ENCODE measurements around the gene PURB.
"Not testable (repeated sequence)": the region's sequence is repeated elsewhere in the genome, so short reads cannot be mapped to it uniquely, and the experiment has no call there.

Gene PURB

GRCh38 chr7:44880317-44881018 is 4.9 kb downstream of the PURB start:
- Histone ChIP-seq H3K9me3 (ENCODE audit: control insufficient read depth, low read length) (no peaks in the 10 kb centered on the region), H3K4me3 (ENCODE audit: insufficient read depth, low read depth, low read length) (no peak overlapping the region), H3K27ac (ENCODE audit: insufficient read depth, low read depth, low read length, poor library complexity, severe bottlenecking) (no peak overlapping the region), H3K4me1 (ENCODE audit: control insufficient read depth, insufficient read depth, low read length) (peaks cover 28% of the 10 kb centered on the region), H3K36me3 (ENCODE audit: control insufficient read depth, insufficient read depth, low read length) (peaks cover 6% of the 10 kb centered on the region), H3K27me3 (ENCODE audit: control insufficient read depth, insufficient read depth, low read length, poor library complexity, severe bottlenecking) (no peaks in the 10 kb centered on the region)
- WGBS, 2 experiments, result 94 to 96% methylated on average over 4 of the region's 4 CpGs

- WGBS, 2 experiments, result 88 to 89% methylated on average over 4 of the region's 4 CpGs
- no peaks in the 10 kb centered on the region for H3K27me3 ChIP-seq (ENCODE audit: control insufficient read depth, insufficient read depth, low read length, poor library complexity, severe bottlenecking)
- H3K27ac ChIP-seq (ENCODE audit: insufficient read depth, low read depth, low read length, poor library complexity, severe bottlenecking), result no peak overlapping the region
- no peaks in the 10 kb centered on the region for H3K36me3 ChIP-seq (ENCODE audit: control insufficient read depth, insufficient read depth, low read length)
- no peaks in the 10 kb centered on the region for H3K9me3 ChIP-seq (ENCODE audit: control insufficient read depth, low read length)
- no peak overlapping the region for H3K4me3 ChIP-seq (ENCODE audit: insufficient read depth, low read depth, low read length)
- peaks cover 6% of the 10 kb centered on the region for H3K4me1 ChIP-seq (ENCODE audit: control insufficient read depth, insufficient read depth, low read length)
Measured at GRCh38 chr7:44876393-44876792, 8.9 kb downstream of the PURB start.

GRCh38 chr7:44875241-44875640 is 10.1 kb downstream of the PURB start:
- Histone ChIP-seq H3K4me3 (ENCODE audit: insufficient read depth, low read depth, low read length) (no peak overlapping the region), H3K4me1 (ENCODE audit: control insufficient read depth, insufficient read depth, low read length) (no peaks in the 10 kb centered on the region), H3K27ac (ENCODE audit: insufficient read depth, low read depth, low read length, poor library complexity, severe bottlenecking) (no peak overlapping the region), H3K36me3 (ENCODE audit: control insufficient read depth, insufficient read depth, low read length) (no peaks in the 10 kb centered on the region), H3K27me3 (ENCODE audit: control insufficient read depth, insufficient read depth, low read length, poor library complexity, severe bottlenecking) (no peaks in the 10 kb centered on the region), H3K9me3 (ENCODE audit: control insufficient read depth, low read length) (no peaks in the 10 kb centered on the region)
- 96 to 97% methylated on average over 11 of the region's 11 CpGs for WGBS, 2 experiments

GRCh38 chr7:44872787-44873186 is 12.5 kb downstream of the PURB start:
- Histone ChIP-seq H3K36me3 (ENCODE audit: control insufficient read depth, insufficient read depth, low read length) (no peaks in the 10 kb centered on the region), H3K9me3 (ENCODE audit: control insufficient read depth, low read length) (no peaks in the 10 kb centered on the region), H3K4me1 (ENCODE audit: control insufficient read depth, insufficient read depth, low read length) (no peaks in the 10 kb centered on the region), H3K27ac (ENCODE audit: insufficient read depth, low read depth, low read length, poor library complexity, severe bottlenecking) (no peak overlapping the region), H3K27me3 (ENCODE audit: control insufficient read depth, insufficient read depth, low read length, poor library complexity, severe bottlenecking) (no peaks in the 10 kb centered on the region), H3K4me3 (ENCODE audit: insufficient read depth, low read depth, low read length) (no peak overlapping the region)
- WGBS, 2 experiments, result 94 to 100% methylated on average over 1 of the region's 1 CpG

GRCh38 chr7:44871918-44872317 is 13.4 kb downstream of the PURB start:
- 94 to 95% methylated on average over 23 of the region's 23 CpGs for WGBS, 2 experiments
- H3K36me3 ChIP-seq (ENCODE audit: control insufficient read depth, insufficient read depth, low read length); H3K27me3 ChIP-seq (ENCODE audit: control insufficient read depth, insufficient read depth, low read length, poor library complexity, severe bottlenecking): not testable (repeated sequence)

GRCh38 chr7:44870780-44871179 is 14.6 kb downstream of the PURB start:
- H3K36me3 ChIP-seq (ENCODE audit: control insufficient read depth, insufficient read depth, low read length); H3K4me1 ChIP-seq (ENCODE audit: control insufficient read depth, insufficient read depth, low read length); H3K4me3 ChIP-seq (ENCODE audit: insufficient read depth, low read depth, low read length); H3K27ac ChIP-seq (ENCODE audit: insufficient read depth, low read depth, low read length, poor library complexity, severe bottlenecking); H3K27me3 ChIP-seq (ENCODE audit: control insufficient read depth, insufficient read depth, low read length, poor library complexity, severe bottlenecking); H3K9me3 ChIP-seq (ENCODE audit: control insufficient read depth, low read length): not testable (repeated sequence)
- WGBS, 2 experiments, result 90 to 92% methylated on average over 28 of the region's 29 CpGs

More at GRCh38 chr7:44871918-44872317, 13.4 kb downstream of the PURB start:
- not testable (repeated sequence) for H3K4me3 ChIP-seq (ENCODE audit: insufficient read depth, low read depth, low read length); H3K9me3 ChIP-seq (ENCODE audit: control insufficient read depth, low read length); H3K27ac ChIP-seq (ENCODE audit: insufficient read depth, low read depth, low read length, poor library complexity, severe bottlenecking); H3K4me1 ChIP-seq (ENCODE audit: control insufficient read depth, insufficient read depth, low read length)

GRCh38 chr7:44870336-44870735 is 15.0 kb downstream of the PURB start:
- H3K27ac ChIP-seq (ENCODE audit: insufficient read depth, low read depth, low read length, poor library complexity, severe bottlenecking); H3K4me1 ChIP-seq (ENCODE audit: control insufficient read depth, insufficient read depth, low read length); H3K4me3 ChIP-seq (ENCODE audit: insufficient read depth, low read depth, low read length); H3K9me3 ChIP-seq (ENCODE audit: control insufficient read depth, low read length); H3K36me3 ChIP-seq (ENCODE audit: control insufficient read depth, insufficient read depth, low read length); H3K27me3 ChIP-seq (ENCODE audit: control insufficient read depth, insufficient read depth, low read length, poor library complexity, severe bottlenecking): not testable (repeated sequence)
- 89 to 96% methylated on average over 3 of the region's 3 CpGs for WGBS, 2 experiments

GRCh38 chr7:44867073-44867995 is 18.0 kb downstream of the PURB start:
- H3K27ac ChIP-seq (ENCODE audit: insufficient read depth, low read depth, low read length, poor library complexity, severe bottlenecking), result no peak overlapping the region
- no peak overlapping the region for H3K4me3 ChIP-seq (ENCODE audit: insufficient read depth, low read depth, low read length)
- H3K27me3 ChIP-seq (ENCODE audit: control insufficient read depth, insufficient read depth, low read length, poor library complexity, severe bottlenecking), result no peaks in the 10 kb centered on the region
- H3K4me1 ChIP-seq (ENCODE audit: control insufficient read depth, insufficient read depth, low read length), result no peaks in the 10 kb centered on the region
- no peaks in the 10 kb centered on the region for H3K36me3 ChIP-seq (ENCODE audit: control insufficient read depth, insufficient read depth, low read length)
- 74 to 79% methylated on average over 4 of the region's 4 CpGs for WGBS, 2 experiments
- no peaks in the 10 kb centered on the region for H3K9me3 ChIP-seq (ENCODE audit: control insufficient read depth, low read length)

- not testable (repeated sequence) for H3K36me3 ChIP-seq (ENCODE audit: control insufficient read depth, insufficient read depth, low read length); H3K4me1 ChIP-seq (ENCODE audit: control insufficient read depth, insufficient read depth, low read length); H3K27ac ChIP-seq (ENCODE audit: insufficient read depth, low read depth, low read length, poor library complexity, severe bottlenecking); H3K4me3 ChIP-seq (ENCODE audit: insufficient read depth, low read depth, low read length); H3K9me3 ChIP-seq (ENCODE audit: control insufficient read depth, low read length); H3K27me3 ChIP-seq (ENCODE audit: control insufficient read depth, insufficient read depth, low read length, poor library complexity, severe bottlenecking)
- WGBS, 2 experiments, result 89% methylated on average over 4 of the region's 4 CpGs
Measured at GRCh38 chr7:44861949-44862348, 23.4 kb downstream of the PURB start.

- WGBS, 2 experiments, result 92% methylated on average over 2 of the region's 2 CpGs
- no peaks in the 10 kb centered on the region for H3K4me1 ChIP-seq (ENCODE audit: control insufficient read depth, insufficient read depth, low read length)
- H3K27ac ChIP-seq (ENCODE audit: insufficient read depth, low read depth, low read length, poor library complexity, severe bottlenecking), result no peak overlapping the region
Measured at GRCh38 chr7:44858161-44858560, 27.2 kb downstream of the PURB start.

More at GRCh38 chr7:44858161-44858560, 27.2 kb downstream of the PURB start:
- Histone ChIP-seq H3K36me3 (ENCODE audit: control insufficient read depth, insufficient read depth, low read length) (no peaks in the 10 kb centered on the region), H3K4me3 (ENCODE audit: insufficient read depth, low read depth, low read length) (no peak overlapping the region), H3K27me3 (ENCODE audit: control insufficient read depth, insufficient read depth, low read length, poor library complexity, severe bottlenecking) (peaks cover 3% of the 10 kb centered on the region), H3K9me3 (ENCODE audit: control insufficient read depth, low read length) (no peaks in the 10 kb centered on the region)

Data from ectodermal cell (in vitro differentiated cells).